Measurements from ENCODE around the gene MGARP.
"Not testable (repeated sequence)": the region's sequence is repeated elsewhere in the genome, so short reads cannot be mapped to it uniquely, and the experiment has no call there.

Gene MGARP

GRCh38 chr4:139279760-139280620, at the start of gene MGARP:
TSS of gene MGARP (minus strand) at chr4:139280225. CDS start at chr4:139280158, 67 bp downstream.
- peak; percentile 24 for DNase-seq

GRCh38 chr4:139329665-139330200, 49.7 kb upstream of the MGARP start:
- no peak for DNase-seq

- no peak for DNase-seq
These were observed 44.6 kb upstream of the MGARP start for GRCh38 chr4:139324620-139325019.

GRCh38 chr4:139322541-139322940, 42.5 kb upstream of the MGARP start:
- DNase-seq: not testable (repeated sequence)

- DNase-seq: not testable (repeated sequence)
These were observed 42.0 kb upstream of the MGARP start for GRCh38 chr4:139322070-139322469.

GRCh38 chr4:139319571-139319970, 39.5 kb upstream of the MGARP start:
- DNase-seq: no peak

- no peak for DNase-seq
These were observed 37.6 kb upstream of the MGARP start for GRCh38 chr4:139317635-139318034.

- no peak for DNase-seq
These were observed 36.7 kb upstream of the MGARP start for GRCh38 chr4:139316733-139317132.

GRCh38 chr4:139315221-139315675, 35.2 kb upstream of the MGARP start:
- DNase-seq: no peak

- peak; percentile 46 for DNase-seq
These were observed 34.2 kb upstream of the MGARP start for GRCh38 chr4:139314047-139314800.

GRCh38 chr4:139313414-139313813, 33.4 kb upstream of the MGARP start:
- not testable (repeated sequence) for DNase-seq

- no peak for DNase-seq
These were observed 32.7 kb upstream of the MGARP start for GRCh38 chr4:139312552-139313332.

- DNase-seq: no peak
These were observed 31.9 kb upstream of the MGARP start for GRCh38 chr4:139311909-139312308.

- DNase-seq: no peak
These were observed 24.9 kb upstream of the MGARP start for GRCh38 chr4:139304920-139305319.

- peak; percentile 71 for DNase-seq
These were observed 22.0 kb upstream of the MGARP start, which contains the start of gene NDUFC1 for GRCh38 chr4:139301821-139302611. TSS of gene NDUFC1 (minus strand) at chr4:139302477. CDS start at chr4:139295798, 6,679 bp downstream.

GRCh38 chr4:139301113-139301820, 21.2 kb upstream of the MGARP start, which contains the start of gene NAA15:
TSS of gene NAA15 (plus strand) at chr4:139301505. CDS start at chr4:139301778, 273 bp downstream.
- peak; percentile 98 for DNase-seq

GRCh38 chr4:139300431-139301112, 20.5 kb upstream of the MGARP start:
- DNase-seq: peak; percentile 28

GRCh38 chr4:139299536-139299935, 19.5 kb upstream of the MGARP start:
- no peak for DNase-seq

GRCh38 chr4:139297001-139297410, 17.0 kb upstream of the MGARP start:
- no peak for DNase-seq

- DNase-seq: no peak
These were observed 15.9 kb upstream of the MGARP start for GRCh38 chr4:139295942-139296299.
